Measurements from ENCODE around the gene PAPOLB. TPM values are rescaled to one million over a fixed set of nuclear protein-coding genes. Genes with fewer than 3 reads are reported as not detected.

PAPOLB gene
- polyA plus RNA-seq, 2 of the 4 experiments (the other 2 are of a cell fraction) = not detected

GRCh38 chr7:4832711-4833110, 29.1 kb downstream of the PAPOLB start:
- no peak overlapping the region for H3K27ac ChIP-seq
- ChIA-PET CTCF (interaction anchor here (1.0 kb wide), 1 partner anchor 51 kb away, joined by 3 read pairs; the partner anchor contains the start of gene RADIL), POLR2A (no interaction called here)
- FAIRE-seq (no peak), ATAC-seq (no peak), DNase-seq (ENCODE audit: low read depth in 1 of 2, low spot score in 1 of 2) (no peak)
- no peaks in the 10 kb centered on the region for H3K9me3 ChIP-seq
- H3K4me1 ChIP-seq = no peaks in the 10 kb centered on the region
- H3K4me2 ChIP-seq = no peak overlapping the region
- 93% methylated on average over 16 of the region's 16 CpGs for WGBS (ENCODE audit: missing lambda C conversion rate)
- H3K4me3 ChIP-seq = no peak overlapping the region
- TF ChIP-seq HOXB5 (CRISPR knock-in tag; IDR thresholded peaks at IDR 0.05) (no peak), E2F6 (IDR thresholded peaks at IDR 0.05; ENCODE audit: borderline replicate concordance, low read depth) (no peak), ELK1 (IDR thresholded peaks at IDR 0.05; ENCODE audit: low read depth, low read length) (no peak), CHD4 (IDR thresholded peaks at IDR 0.05; ENCODE audit: borderline replicate concordance) (no peak), SREBF2 (IDR thresholded peaks at IDR 0.05) (no peak), BHLHE40 (IDR thresholded peaks at IDR 0.05; ENCODE audit: low read depth, low read length) (no peak)

GRCh38 chr7:4831723-4832495, 29.9 kb downstream of the PAPOLB start:
- no peak for FAIRE-seq
- Histone ChIP-seq H3K4me2 (no peak overlapping the region), H3K27ac (no peak overlapping the region), H3K9me3 (no peaks in the 10 kb centered on the region), H3K4me3 (no peak overlapping the region), H3K4me1 (no peaks in the 10 kb centered on the region)
- no peak for ATAC-seq
- no peak for TF ChIP-seq KDM1A (IDR thresholded peaks at IDR 0.05; ENCODE audit: low read depth)
- no peak for TF ChIP-seq BCL3 (IDR thresholded peaks at IDR 0.05)
- no peak for TF ChIP-seq MAFK (IDR thresholded peaks at IDR 0.05; ENCODE audit: partially characterized antibody)
- WGBS (ENCODE audit: missing lambda C conversion rate) = 74% methylated on average over 17 of the region's 17 CpGs
- DNase-seq (ENCODE audit: low read depth in 1 of 2, low spot score in 1 of 2) = no peak
- ChIA-PET POLR2A (no interaction called here), CTCF (interaction anchor here (0.7 to 1.7 kb wide), 2 partner anchors 160 to 253 kb away, joined by 3 to 4 read pairs; no protein-coding TSS in a partner anchor)

- Histone ChIP-seq H3K4me3 (no peak overlapping the region), H3K4me1 (no peaks in the 10 kb centered on the region), H3K27ac (no peak overlapping the region), H3K9me3 (no peaks in the 10 kb centered on the region), H3K4me2 (no peak overlapping the region)
- DNase-seq (ENCODE audit: low read depth in 1 of 2, low spot score in 1 of 2) (peak; percentile 35 to 74), FAIRE-seq (peak; percentile 23), ATAC-seq (peak; percentile 78 to 96)
- WGBS (ENCODE audit: missing lambda C conversion rate) = 75% methylated on average over 11 of the region's 14 CpGs
- TF ChIP-seq CTCF (IDR thresholded peaks at IDR 0.05) (peak; percentile 53), RAD21 (conservative IDR thresholded peaks at IDR 0.05 in 1 of 2, IDR thresholded peaks at IDR 0.05 in 1 of 2) (peak; percentile 29 to 65; a peak in 4 of 5 replicates), EHF (CRISPR knock-in tag; IDR thresholded peaks at IDR 0.05) (no peak), SMC3 (IDR thresholded peaks at IDR 0.05) (peak; percentile 56), E2F6 (IDR thresholded peaks at IDR 0.05; ENCODE audit: borderline replicate concordance, low read depth) (no peak)
- ChIA-PET POLR2A (no interaction called here), CTCF (interaction anchor here (0.6 to 1.8 kb wide), 5 partner anchors 18 to 257 kb away, joined by 3 to 7 read pairs (median 3); partner anchors contain the start of gene RADIL)
These were observed 31.7 kb downstream of the PAPOLB start for GRCh38 chr7:4830176-4830575.

Measured in A549 (cell line).